C1 segment of cervical spinal cord (tissue), 14 donors: ENCODE data around the gene PLPP7.

Experiments
- DNase-seq, 14 donors: peaks; one replicate each; lab custom pipeline; 2025; lab: John Stamatoyannopoulos, UW

The PLPP7 gene

GRCh38 chr9:131303381-131304321 lies 14.1 kb downstream of the PLPP7 start:
- no peak for DNase-seq

- DNase-seq = no peak
Observed at GRCh38 chr9:131304676-131305355, 15.3 kb downstream of the PLPP7 start.

- no peak for DNase-seq
Observed at GRCh38 chr9:131306397-131307004, 17.0 kb downstream of the PLPP7 start.

- no peak for DNase-seq
Observed at GRCh38 chr9:131307974-131308373, 18.5 kb downstream of the PLPP7 start.

GRCh38 chr9:131308452-131308851 lies 18.9 kb downstream of the PLPP7 start:
- no peak for DNase-seq

GRCh38 chr9:131308906-131309529 lies 19.5 kb downstream of the PLPP7 start:
- DNase-seq = no peak

- DNase-seq = no peak
Observed at GRCh38 chr9:131309530-131310276, 20.2 kb downstream of the PLPP7 start.

- DNase-seq = peak in 1 of 14 donors; percentile 20
Observed at GRCh38 chr9:131310833-131311554, 21.5 kb downstream of the PLPP7 start.

GRCh38 chr9:131312246-131312645 lies 22.7 kb downstream of the PLPP7 start:
- no peak for DNase-seq

GRCh38 chr9:131312822-131313770 lies 23.6 kb downstream of the PLPP7 start:
- DNase-seq = no peak

GRCh38 chr9:131318231-131319085 lies 28.9 kb downstream of the PLPP7 start:
- DNase-seq = no peak

- no peak for DNase-seq
Observed at GRCh38 chr9:131319486-131319885, 30.0 kb downstream of the PLPP7 start.

- no peak for DNase-seq
Observed at GRCh38 chr9:131320031-131320685, 30.6 kb downstream of the PLPP7 start.

GRCh38 chr9:131323629-131324028 lies 34.1 kb downstream of the PLPP7 start:
- DNase-seq = no peak

GRCh38 chr9:131324736-131325679 lies 35.5 kb downstream of the PLPP7 start:
- DNase-seq = no peak

- DNase-seq = no peak
Observed at GRCh38 chr9:131329241-131329641, 39.7 kb downstream of the PLPP7 start.
